ENCODE results near the gene ASAP2. TPM values are rescaled to one million over a fixed set of nuclear protein-coding genes. Genes with fewer than 3 reads are reported as not detected.

The ASAP2 gene
- total RNA-seq, 6 donors from 2014 or later: 20.4 to 26.0 (median 23.4) TPM

DNA sequence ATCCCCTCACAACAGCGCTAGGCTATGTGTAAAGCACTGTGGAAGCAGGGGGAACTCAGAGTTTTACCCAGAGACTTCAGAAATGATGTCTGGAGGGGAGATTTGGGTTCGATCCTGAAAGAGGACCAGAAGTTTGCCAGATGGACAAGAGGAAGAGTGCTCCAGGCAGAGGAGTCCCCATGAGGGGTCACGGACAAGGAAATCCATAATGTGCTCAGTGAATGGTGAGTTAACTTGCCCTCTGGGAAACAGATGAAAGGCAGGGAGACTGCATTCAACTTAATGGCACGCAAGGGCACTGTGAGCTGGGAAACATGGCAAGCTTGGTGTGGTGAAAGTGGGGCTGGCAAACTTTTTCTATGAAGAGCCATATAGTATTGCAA, 6.0 kb upstream of the ASAP2 start:
- peak overlapping the region in 1 of 4 donors; percentile 27 for H3K27ac ChIP-seq
- peaks cover 0 to 5% (median 3%) of the 10 kb centered on the region in 4 donors for H3K4me1 ChIP-seq
- no peak for DNase-seq
- H3K4me3 ChIP-seq: no peak overlapping the region
- H3K36me3 ChIP-seq: no peaks in the 10 kb centered on the region
- no peaks in the 10 kb centered on the region for H3K27me3 ChIP-seq
- 83 to 91% methylated on average over 4 of the region's 4 CpGs for whole genome bisulfite sequencing, 2 donors
- TF ChIP-seq EP300 (IDR thresholded peaks at IDR 0.05): no peak
- TF ChIP-seq, protein P1, sequence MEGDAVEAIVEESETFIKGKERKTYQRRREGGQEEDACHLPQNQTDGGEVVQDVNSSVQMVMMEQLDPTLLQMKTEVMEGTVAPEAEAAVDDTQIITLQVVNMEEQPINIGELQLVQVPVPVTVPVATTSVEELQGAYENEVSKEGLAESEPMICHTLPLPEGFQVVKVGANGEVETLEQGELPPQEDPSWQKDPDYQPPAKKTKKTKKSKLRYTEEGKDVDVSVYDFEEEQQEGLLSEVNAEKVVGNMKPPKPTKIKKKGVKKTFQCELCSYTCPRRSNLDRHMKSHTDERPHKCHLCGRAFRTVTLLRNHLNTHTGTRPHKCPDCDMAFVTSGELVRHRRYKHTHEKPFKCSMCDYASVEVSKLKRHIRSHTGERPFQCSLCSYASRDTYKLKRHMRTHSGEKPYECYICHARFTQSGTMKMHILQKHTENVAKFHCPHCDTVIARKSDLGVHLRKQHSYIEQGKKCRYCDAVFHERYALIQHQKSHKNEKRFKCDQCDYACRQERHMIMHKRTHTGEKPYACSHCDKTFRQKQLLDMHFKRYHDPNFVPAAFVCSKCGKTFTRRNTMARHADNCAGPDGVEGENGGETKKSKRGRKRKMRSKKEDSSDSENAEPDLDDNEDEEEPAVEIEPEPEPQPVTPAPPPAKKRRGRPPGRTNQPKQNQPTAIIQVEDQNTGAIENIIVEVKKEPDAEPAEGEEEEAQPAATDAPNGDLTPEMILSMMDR (IDR thresholded peaks at IDR 0.05): no peak
- no peak for TF ChIP-seq POLR2A (IDR thresholded peaks at IDR 0.05)
- no peak for TF ChIP-seq POLR2AphosphoS5 (IDR thresholded peaks at IDR 0.05)
- H3K9me3 ChIP-seq: no peaks in the 10 kb centered on the region
- no peak for ATAC-seq (ENCODE audit: low FRiP score in 2 of 2)

DNA sequence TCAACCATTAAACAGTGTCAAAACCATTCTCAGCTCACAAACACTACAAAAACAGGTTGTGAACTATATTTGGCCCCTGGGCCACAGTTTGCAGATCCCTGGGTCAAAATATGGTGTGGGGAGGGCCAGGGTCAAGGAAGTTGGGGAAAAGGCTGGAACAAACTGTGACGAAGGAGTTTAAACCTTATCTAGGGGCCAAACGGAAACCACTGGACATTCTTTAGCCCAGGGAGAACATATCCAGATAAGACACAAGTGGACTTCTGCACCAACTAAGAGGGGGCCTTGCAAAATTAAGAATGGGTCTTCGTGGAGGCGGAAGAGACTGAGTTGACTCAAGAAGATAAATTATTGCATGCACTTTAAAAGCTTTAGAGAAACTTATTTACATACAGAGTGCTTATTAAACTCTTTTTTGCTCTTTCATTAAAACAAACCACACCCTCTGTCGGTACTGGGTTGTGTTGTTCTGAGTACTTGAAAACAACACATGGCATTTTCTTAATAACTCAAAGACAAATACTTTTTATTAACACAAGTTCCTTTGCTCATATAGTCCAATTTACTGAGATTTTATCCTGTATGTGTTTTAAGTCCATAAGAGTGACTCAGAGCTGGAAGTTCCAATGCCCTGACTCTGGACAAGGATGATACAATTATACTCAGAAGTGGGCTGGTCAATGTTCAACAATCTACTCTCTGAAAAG, 5.3 kb upstream of the ASAP2 start:
- WGBS, 2 donors: 60 to 65% methylated on average over 5 of the region's 5 CpGs
- Histone ChIP-seq H3K27ac (peak overlapping the region in 1 of 4 donors; percentile 27), H3K36me3 (no peaks in the 10 kb centered on the region), H3K4me1 (peaks cover 3 to 11% (median 9%) of the 10 kb centered on the region in 4 donors), H3K4me3 (no peak overlapping the region), H3K27me3 (no peaks in the 10 kb centered on the region), H3K9me3 (no peaks in the 10 kb centered on the region)
- no peak for DNase-seq
- TF ChIP-seq POLR2AphosphoS5 (IDR thresholded peaks at IDR 0.05): no peak
- TF ChIP-seq POLR2A (IDR thresholded peaks at IDR 0.05): no peak
- TF ChIP-seq, protein P1 (IDR thresholded peaks at IDR 0.05): no peak
- peak in 1 of 4 donors; percentile 40 for TF ChIP-seq EP300 (IDR thresholded peaks at IDR 0.05)
- no peak for ATAC-seq (ENCODE audit: low FRiP score in 2 of 2)

DNA sequence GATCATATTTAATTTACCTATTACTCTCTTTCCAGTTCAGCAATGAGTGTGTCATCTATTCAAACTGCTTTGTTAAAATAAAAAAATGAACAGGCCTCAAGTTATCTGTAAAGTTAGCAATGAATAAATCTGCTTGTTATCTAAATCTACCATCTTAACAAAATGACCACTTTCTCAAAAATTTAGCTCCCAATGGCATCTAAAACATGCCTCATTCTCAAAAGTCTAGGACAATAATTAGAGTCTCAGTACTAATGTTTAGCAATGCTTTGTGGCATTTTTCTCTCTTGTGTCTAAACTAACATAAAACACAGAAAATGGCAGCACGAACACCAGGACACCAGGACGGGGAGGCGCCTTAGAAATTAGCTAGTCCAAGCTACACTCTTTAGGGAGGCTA, 3.6 kb upstream of the ASAP2 start:
- 98 to 99% methylated on average over 3 of the region's 3 CpGs for WGBS, 2 donors
- Histone ChIP-seq H3K27me3 (peaks cover 0 to 2% (median 0%) of the 10 kb centered on the region in 4 donors), H3K4me3 (no peak overlapping the region), H3K27ac (no peak overlapping the region), H3K36me3 (no peaks in the 10 kb centered on the region), H3K4me1 (peaks cover 3 to 23% (median 17%) of the 10 kb centered on the region in 4 donors), H3K9me3 (no peaks in the 10 kb centered on the region)
- DNase-seq (no peak), ATAC-seq (ENCODE audit: low FRiP score in 2 of 2) (no peak)
- TF ChIP-seq POLR2A (IDR thresholded peaks at IDR 0.05) (no peak), POLR2AphosphoS5 (IDR thresholded peaks at IDR 0.05) (no peak), EP300 (IDR thresholded peaks at IDR 0.05) (no peak)
- TF ChIP-seq, protein P1 (IDR thresholded peaks at IDR 0.05): no peak

DNA sequence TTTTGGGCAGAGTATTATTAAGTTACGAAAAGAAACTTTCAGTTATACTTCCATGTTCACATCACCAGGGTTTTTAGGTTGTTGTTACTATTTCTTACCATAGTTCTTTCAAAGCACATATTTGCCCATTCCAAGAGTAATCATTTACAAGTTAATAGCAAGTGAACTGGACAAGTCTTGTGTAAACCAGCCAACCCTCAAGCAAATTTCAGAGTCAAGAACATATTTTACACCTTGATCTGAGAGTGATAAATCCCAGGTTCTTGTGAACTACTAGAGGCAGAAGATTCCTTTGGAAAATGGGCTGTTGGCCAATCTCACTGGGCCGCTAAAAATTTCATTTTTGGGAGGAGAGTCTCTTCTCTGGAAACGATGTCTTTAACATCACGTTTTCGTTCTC, 2.7 kb upstream of the ASAP2 start:
- no peak for TF ChIP-seq POLR2AphosphoS5 (IDR thresholded peaks at IDR 0.05)
- no peak for TF ChIP-seq EP300 (IDR thresholded peaks at IDR 0.05)
- TF ChIP-seq POLR2A (IDR thresholded peaks at IDR 0.05): no peak
- TF ChIP-seq, protein P1 (IDR thresholded peaks at IDR 0.05): no peak
- Histone ChIP-seq H3K27me3 (peaks cover 0 to 2% (median 0%) of the 10 kb centered on the region in 4 donors), H3K27ac (no peak overlapping the region), H3K9me3 (no peaks in the 10 kb centered on the region), H3K36me3 (no peaks in the 10 kb centered on the region), H3K4me1 (peaks cover 3 to 31% (median 18%) of the 10 kb centered on the region in 4 donors), H3K4me3 (no peak overlapping the region)
- ATAC-seq (ENCODE audit: low FRiP score in 2 of 2): no peak
- WGBS, 2 donors: 78 to 86% methylated on average over 5 of the region's 5 CpGs
- no peak for DNase-seq

DNA sequence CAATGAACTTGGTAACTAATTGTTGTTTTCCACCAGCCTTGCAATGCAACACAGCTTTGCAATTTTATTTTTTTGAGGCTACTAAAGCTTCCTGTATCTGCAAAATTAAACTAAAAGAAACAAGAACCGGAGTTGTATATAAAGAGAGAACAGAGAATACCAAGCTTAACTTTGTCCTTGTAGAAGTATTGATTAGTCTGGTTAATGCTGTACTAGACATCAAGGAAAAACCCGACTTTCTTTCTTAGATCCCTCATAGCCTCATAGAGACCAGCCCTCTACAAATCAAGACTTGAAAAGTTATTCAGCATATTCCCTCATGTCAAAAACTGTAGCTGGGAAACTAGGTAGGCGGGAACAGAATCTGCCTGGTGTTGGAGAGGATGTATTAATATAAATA, 1.7 kb upstream of the ASAP2 start:
- no peak overlapping the region for H3K4me3 ChIP-seq
- H3K4me1 ChIP-seq: peaks cover 3 to 32% (median 18%) of the 10 kb centered on the region in 4 donors
- no peak overlapping the region for H3K27ac ChIP-seq
- no peaks in the 10 kb centered on the region for H3K9me3 ChIP-seq
- DNase-seq (no peak), ATAC-seq (ENCODE audit: low FRiP score in 2 of 2) (no peak)
- TF ChIP-seq POLR2A (IDR thresholded peaks at IDR 0.05) (no peak), POLR2AphosphoS5 (IDR thresholded peaks at IDR 0.05) (no peak), EP300 (IDR thresholded peaks at IDR 0.05) (no peak)
- TF ChIP-seq, protein P1 (IDR thresholded peaks at IDR 0.05): no peak
- no peaks in the 10 kb centered on the region for H3K36me3 ChIP-seq
- 95% methylated on average over 3 of the region's 3 CpGs for WGBS, 2 donors
- peaks cover 0 to 2% (median 0%) of the 10 kb centered on the region in 4 donors for H3K27me3 ChIP-seq
